Measurements from ENCODE around the gene LRRC4C. TPM values are rescaled to one million over a fixed set of nuclear protein-coding genes. Genes with fewer than 3 reads are reported as not detected.

The LRRC4C gene
- polyA plus RNA-seq, 4 donors: 1.4 to 1.6 TPM; not detected in 2

DNA sequence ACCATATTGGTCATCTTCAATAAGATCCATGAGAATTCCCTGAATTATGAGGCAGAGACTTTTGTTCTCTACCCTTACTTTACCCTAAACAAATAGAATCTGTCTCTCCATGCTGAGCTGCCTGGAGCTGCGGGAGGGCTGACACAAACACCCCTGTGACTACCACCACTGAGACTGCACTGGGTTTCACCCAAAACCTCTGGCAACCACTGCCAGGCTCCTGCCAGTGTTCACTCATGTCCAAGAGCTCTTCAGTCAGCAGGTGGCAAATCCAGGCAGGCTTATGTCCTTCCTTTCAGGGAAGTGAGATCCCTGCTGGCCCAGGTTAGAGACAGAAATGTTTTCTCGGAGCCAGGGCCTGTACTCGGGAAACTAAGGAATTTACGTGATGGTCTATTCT is 1105.3 kb downstream of the LRRC4C start:
- Histone ChIP-seq H3K9me3 (ENCODE audit: control insufficient read depth in 2 of 2, insufficient read depth in 1 of 2, low read depth in 1 of 2, low read length in 1 of 2) (no peaks in the 10 kb centered on the region), H3K27ac (ENCODE audit: low read depth in 1 of 3, low read length in 2 of 3) (no peak overlapping the region), H3K4me1 (ENCODE audit: control insufficient read depth in 3 of 3, insufficient read depth in 2 of 3, low read depth in 1 of 3, low read length in 2 of 3) (no peaks in the 10 kb centered on the region), H3K4me3 (ENCODE audit: low read depth in 1 of 3, low read length in 3 of 3) (no peak overlapping the region), H3K27me3 (ENCODE audit: control insufficient read depth in 3 of 3, insufficient read depth in 3 of 3, low read length in 3 of 3) (no peaks in the 10 kb centered on the region), H3K36me3 (ENCODE audit: control insufficient read depth in 3 of 3, insufficient read depth in 2 of 3, low read depth in 1 of 3, low read length in 3 of 3) (no peaks in the 10 kb centered on the region)
- DNase-seq (no peak), FAIRE-seq (no peak)
- WGBS, 3 donors: 76 to 92% (median 89%) methylated on average over 4 of the region's 4 CpGs

DNA sequence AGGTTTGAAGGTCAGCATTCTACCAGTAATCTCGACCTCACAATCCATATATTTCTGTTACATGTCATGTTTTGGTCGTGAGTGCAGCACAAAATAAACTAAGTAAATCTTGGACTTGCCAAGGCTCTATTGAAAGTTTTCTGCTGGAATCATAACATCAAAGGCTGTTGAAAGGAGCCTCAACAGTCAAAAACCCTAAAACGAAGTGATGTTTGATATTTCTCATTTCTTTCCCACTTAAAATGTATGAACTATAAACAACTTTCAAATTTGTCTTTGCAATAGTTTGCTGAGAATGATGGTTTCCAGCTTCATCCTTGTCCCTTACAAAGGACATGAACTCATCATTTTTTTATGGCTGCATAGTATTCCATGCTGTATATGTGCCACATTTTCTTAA is 1118.5 kb downstream of the LRRC4C start:
- 41 to 53% (median 50%) methylated on average over 3 of the region's 3 CpGs for WGBS, 3 donors
- H3K4me3 ChIP-seq (ENCODE audit: low read depth in 1 of 3, low read length in 3 of 3): no peak overlapping the region
- H3K27ac ChIP-seq (ENCODE audit: low read depth in 1 of 3, low read length in 2 of 3): no peak overlapping the region
- no peak for FAIRE-seq
- no peaks in the 10 kb centered on the region for H3K27me3 ChIP-seq (ENCODE audit: control insufficient read depth in 3 of 3, insufficient read depth in 3 of 3, low read length in 3 of 3)
- no peaks in the 10 kb centered on the region for H3K9me3 ChIP-seq (ENCODE audit: control insufficient read depth in 2 of 2, insufficient read depth in 1 of 2, low read depth in 1 of 2, low read length in 1 of 2)
- DNase-seq: no peak
- H3K36me3 ChIP-seq (ENCODE audit: control insufficient read depth in 3 of 3, insufficient read depth in 2 of 3, low read depth in 1 of 3, low read length in 3 of 3): no peaks in the 10 kb centered on the region
- no peaks in the 10 kb centered on the region for H3K4me1 ChIP-seq (ENCODE audit: control insufficient read depth in 3 of 3, insufficient read depth in 2 of 3, low read depth in 1 of 3, low read length in 2 of 3)

DNA sequence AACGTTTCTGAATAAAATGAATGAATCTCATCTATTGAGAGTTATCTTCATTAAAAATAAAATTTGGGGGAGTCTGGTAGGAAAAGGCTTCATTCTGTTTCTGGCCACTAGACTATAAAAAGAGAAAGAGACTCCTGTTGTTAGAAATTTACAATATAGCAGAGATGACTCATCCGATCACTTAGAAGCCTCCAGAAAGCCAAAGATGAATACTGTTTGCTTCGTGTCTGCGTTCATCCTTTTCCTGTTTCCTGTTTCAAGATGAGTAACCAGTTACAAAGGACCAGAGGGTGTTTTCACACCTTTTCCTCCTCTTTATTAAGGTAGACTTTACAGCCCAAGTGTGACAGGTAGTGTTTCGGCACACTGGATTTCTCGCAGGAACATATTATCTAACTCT is 1120.7 kb downstream of the LRRC4C start:
- Histone ChIP-seq H3K4me1 (ENCODE audit: control insufficient read depth in 3 of 3, insufficient read depth in 2 of 3, low read depth in 1 of 3, low read length in 2 of 3) (no peaks in the 10 kb centered on the region), H3K9me3 (ENCODE audit: control insufficient read depth in 2 of 2, insufficient read depth in 1 of 2, low read depth in 1 of 2, low read length in 1 of 2) (no peaks in the 10 kb centered on the region), H3K4me3 (ENCODE audit: low read depth in 1 of 3, low read length in 3 of 3) (no peak overlapping the region), H3K27ac (ENCODE audit: low read depth in 1 of 3, low read length in 2 of 3) (no peak overlapping the region), H3K27me3 (ENCODE audit: control insufficient read depth in 3 of 3, insufficient read depth in 3 of 3, low read length in 3 of 3) (no peaks in the 10 kb centered on the region), H3K36me3 (ENCODE audit: control insufficient read depth in 3 of 3, insufficient read depth in 2 of 3, low read depth in 1 of 3, low read length in 3 of 3) (no peaks in the 10 kb centered on the region)
- FAIRE-seq: no peak
- 48 to 56% (median 55%) methylated on average over 6 of the region's 6 CpGs for WGBS, 3 donors
- no peak for DNase-seq

DNA sequence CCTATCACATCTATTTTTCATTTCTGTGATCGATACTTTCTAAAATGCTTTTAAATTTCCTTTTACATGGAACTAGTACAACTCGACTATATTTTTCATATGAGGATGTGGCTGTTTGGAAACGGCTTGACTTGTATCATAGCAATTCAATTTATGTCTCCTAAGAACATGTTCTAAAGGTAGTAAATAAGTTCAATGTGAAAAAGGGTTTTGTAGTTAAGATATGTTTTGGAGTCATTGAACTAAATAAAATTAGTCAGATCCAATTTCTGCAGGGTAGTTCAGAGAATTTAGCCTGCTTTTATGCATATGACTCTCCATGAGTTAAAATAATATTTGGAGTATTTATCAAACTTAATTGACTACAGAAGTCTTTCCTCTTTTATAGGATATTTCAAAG is 1121.4 kb downstream of the LRRC4C start:
- no peak overlapping the region for H3K27ac ChIP-seq (ENCODE audit: low read depth in 1 of 3, low read length in 2 of 3)
- H3K4me3 ChIP-seq (ENCODE audit: low read depth in 1 of 3, low read length in 3 of 3): no peak overlapping the region
- H3K4me1 ChIP-seq (ENCODE audit: control insufficient read depth in 3 of 3, insufficient read depth in 2 of 3, low read depth in 1 of 3, low read length in 2 of 3): no peaks in the 10 kb centered on the region
- FAIRE-seq: no peak
- H3K36me3 ChIP-seq (ENCODE audit: control insufficient read depth in 3 of 3, insufficient read depth in 2 of 3, low read depth in 1 of 3, low read length in 3 of 3): no peaks in the 10 kb centered on the region
- H3K9me3 ChIP-seq (ENCODE audit: control insufficient read depth in 2 of 2, insufficient read depth in 1 of 2, low read depth in 1 of 2, low read length in 1 of 2): no peaks in the 10 kb centered on the region
- no peaks in the 10 kb centered on the region for H3K27me3 ChIP-seq (ENCODE audit: control insufficient read depth in 3 of 3, insufficient read depth in 3 of 3, low read length in 3 of 3)
- no peak for DNase-seq
- WGBS, 3 donors: 81 to 88% (median 87%) methylated on average over 3 of the region's 3 CpGs

DNA sequence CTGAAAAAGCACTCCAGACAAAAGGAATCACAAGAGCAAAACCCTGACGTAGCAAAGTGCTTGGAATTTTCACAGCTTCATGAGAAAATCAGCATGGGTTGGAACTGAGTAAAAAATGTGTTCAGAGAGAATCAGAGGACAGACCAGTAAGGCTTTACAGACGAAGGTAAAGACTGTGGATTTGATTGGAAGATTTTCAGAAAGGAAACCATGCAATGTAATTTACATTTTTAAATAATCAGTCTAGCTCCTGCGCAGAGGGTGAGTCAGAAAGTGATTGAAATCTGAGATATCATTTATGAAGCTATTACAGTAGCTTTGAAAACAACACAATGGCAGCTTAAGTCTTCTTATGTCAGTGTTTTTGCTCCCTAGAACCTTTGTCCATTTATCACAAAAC is 1122.3 kb downstream of the LRRC4C start:
- no peak overlapping the region for H3K27ac ChIP-seq (ENCODE audit: low read depth in 1 of 3, low read length in 2 of 3)
- FAIRE-seq (no peak), DNase-seq (no peak)
- H3K27me3 ChIP-seq (ENCODE audit: control insufficient read depth in 3 of 3, insufficient read depth in 3 of 3, low read length in 3 of 3): no peaks in the 10 kb centered on the region
- WGBS, 3 donors: 29 to 58% (median 32%) methylated on average over 3 of the region's 3 CpGs
- no peak overlapping the region for H3K4me3 ChIP-seq (ENCODE audit: low read depth in 1 of 3, low read length in 3 of 3)
- H3K9me3 ChIP-seq (ENCODE audit: control insufficient read depth in 2 of 2, insufficient read depth in 1 of 2, low read depth in 1 of 2, low read length in 1 of 2): no peaks in the 10 kb centered on the region
- no peaks in the 10 kb centered on the region for H3K36me3 ChIP-seq (ENCODE audit: control insufficient read depth in 3 of 3, insufficient read depth in 2 of 3, low read depth in 1 of 3, low read length in 3 of 3)
- H3K4me1 ChIP-seq (ENCODE audit: control insufficient read depth in 3 of 3, insufficient read depth in 2 of 3, low read depth in 1 of 3, low read length in 2 of 3): no peaks in the 10 kb centered on the region

DNA sequence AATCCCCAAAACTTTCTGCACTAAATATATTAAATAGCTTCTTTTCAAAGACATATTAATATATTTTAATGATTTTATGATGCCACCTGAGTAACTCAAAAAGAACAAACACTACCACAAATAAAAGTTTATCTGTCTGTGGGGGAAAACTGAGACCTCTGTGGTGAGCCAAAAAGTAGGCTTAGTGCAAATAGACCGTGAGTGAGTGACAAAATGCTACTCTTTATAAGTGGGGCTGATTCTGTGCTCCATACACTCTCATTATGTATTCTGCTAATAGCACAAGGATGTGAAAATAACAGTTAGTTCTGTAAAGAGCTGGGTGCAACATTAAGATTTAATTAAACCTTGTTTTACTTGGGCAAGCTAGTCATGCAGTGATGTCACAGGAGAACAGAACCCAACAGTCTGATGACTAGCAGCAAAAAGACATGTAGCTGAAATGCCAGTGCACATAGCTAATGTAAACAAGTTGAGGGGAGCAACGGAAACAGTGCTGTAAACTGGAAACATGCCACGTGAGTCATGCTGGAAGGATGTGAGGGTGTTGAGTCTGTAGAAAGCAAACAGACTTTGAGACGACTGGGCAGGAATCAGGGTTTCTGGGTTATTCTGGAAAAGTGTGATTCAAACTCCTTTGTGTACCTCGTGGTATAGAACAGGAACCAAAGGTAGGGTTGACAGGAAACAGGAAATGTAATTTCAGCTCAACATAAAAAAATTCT is 1130.4 kb downstream of the LRRC4C start:
- 2 to 12% (median 9%) methylated on average over 5 of the region's 5 CpGs for WGBS, 3 donors
- FAIRE-seq: no peak
- no peak overlapping the region for H3K4me3 ChIP-seq (ENCODE audit: low read depth in 1 of 3, low read length in 3 of 3)

DNA sequence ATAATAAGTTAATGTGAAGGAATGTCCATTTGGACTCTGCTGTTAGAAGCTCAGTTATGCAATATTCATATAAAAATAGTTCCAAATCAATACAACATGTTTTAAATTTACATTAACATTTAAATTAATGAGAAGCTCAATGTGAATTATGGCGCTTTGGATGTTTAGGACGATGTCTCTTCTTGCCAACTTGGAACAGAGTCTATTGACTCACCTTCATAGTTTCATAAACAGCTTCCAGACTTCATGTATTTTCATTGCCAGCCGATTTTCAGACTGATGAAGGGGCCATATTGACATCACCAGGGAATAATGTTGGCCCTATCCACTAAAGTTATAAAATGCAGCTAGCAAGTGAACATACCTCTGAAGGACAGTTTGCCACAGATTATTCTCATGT is 1136.2 kb downstream of the LRRC4C start:
- no peaks in the 10 kb centered on the region for H3K9me3 ChIP-seq (ENCODE audit: control insufficient read depth in 2 of 2, insufficient read depth in 1 of 2, low read depth in 1 of 2, low read length in 1 of 2)
- DNase-seq (no peak), FAIRE-seq (no peak)
- H3K27ac ChIP-seq (ENCODE audit: low read depth in 1 of 3, low read length in 2 of 3): no peak overlapping the region
- no peaks in the 10 kb centered on the region for H3K36me3 ChIP-seq (ENCODE audit: control insufficient read depth in 3 of 3, insufficient read depth in 2 of 3, low read depth in 1 of 3, low read length in 3 of 3)
- no peak overlapping the region for H3K4me3 ChIP-seq (ENCODE audit: low read depth in 1 of 3, low read length in 3 of 3)
- 75 to 88% (median 79%) methylated on average over 3 of the region's 3 CpGs for WGBS, 3 donors
- H3K27me3 ChIP-seq (ENCODE audit: control insufficient read depth in 3 of 3, insufficient read depth in 3 of 3, low read length in 3 of 3): no peaks in the 10 kb centered on the region
- H3K4me1 ChIP-seq (ENCODE audit: control insufficient read depth in 3 of 3, insufficient read depth in 2 of 3, low read depth in 1 of 3, low read length in 2 of 3): no peaks in the 10 kb centered on the region

More for the DNA sequence above, 1130.4 kb downstream of the LRRC4C start:
- Histone ChIP-seq H3K9me3 (ENCODE audit: control insufficient read depth in 2 of 2, insufficient read depth in 1 of 2, low read depth in 1 of 2, low read length in 1 of 2) (no peaks in the 10 kb centered on the region), H3K36me3 (ENCODE audit: control insufficient read depth in 3 of 3, insufficient read depth in 2 of 3, low read depth in 1 of 3, low read length in 3 of 3) (no peaks in the 10 kb centered on the region), H3K27ac (ENCODE audit: low read depth in 1 of 3, low read length in 2 of 3) (peak overlapping the region in 1 of 3 donors; percentile 57), H3K4me1 (ENCODE audit: control insufficient read depth in 3 of 3, insufficient read depth in 2 of 3, low read depth in 1 of 3, low read length in 2 of 3) (no peaks in the 10 kb centered on the region), H3K27me3 (ENCODE audit: control insufficient read depth in 3 of 3, insufficient read depth in 3 of 3, low read length in 3 of 3) (no peaks in the 10 kb centered on the region)
- DNase-seq: peak; percentile 39 to 84

DNA sequence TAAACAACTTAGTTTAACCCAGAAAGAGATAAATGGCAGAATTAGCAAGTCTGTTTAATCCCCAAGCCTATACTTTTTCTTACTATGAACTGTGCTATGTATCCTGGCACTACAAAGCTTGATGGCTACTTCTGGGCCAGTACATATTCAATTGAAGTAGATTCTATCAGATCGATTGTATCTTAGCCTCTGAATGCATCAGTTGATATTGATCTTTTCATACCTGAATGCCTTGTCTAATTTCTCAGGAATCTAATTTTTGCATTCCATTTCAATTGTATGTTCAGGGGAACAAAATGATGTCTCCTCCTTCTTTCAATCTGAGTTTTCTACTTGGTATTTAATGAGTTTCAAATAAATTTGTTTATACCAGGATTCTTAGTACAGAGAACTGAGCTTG is 1137.9 kb downstream of the LRRC4C start:
- H3K9me3 ChIP-seq (ENCODE audit: control insufficient read depth in 2 of 2, insufficient read depth in 1 of 2, low read depth in 1 of 2, low read length in 1 of 2): no peaks in the 10 kb centered on the region
- no peaks in the 10 kb centered on the region for H3K36me3 ChIP-seq (ENCODE audit: control insufficient read depth in 3 of 3, insufficient read depth in 2 of 3, low read depth in 1 of 3, low read length in 3 of 3)
- no peak for DNase-seq
- 74 to 89% (median 78%) methylated on average over 1 of the region's 1 CpG for WGBS, 3 donors
- H3K27ac ChIP-seq (ENCODE audit: low read depth in 1 of 3, low read length in 2 of 3): no peak overlapping the region
- H3K27me3 ChIP-seq (ENCODE audit: control insufficient read depth in 3 of 3, insufficient read depth in 3 of 3, low read length in 3 of 3): no peaks in the 10 kb centered on the region
- no peaks in the 10 kb centered on the region for H3K4me1 ChIP-seq (ENCODE audit: control insufficient read depth in 3 of 3, insufficient read depth in 2 of 3, low read depth in 1 of 3, low read length in 2 of 3)
- no peak overlapping the region for H3K4me3 ChIP-seq (ENCODE audit: low read depth in 1 of 3, low read length in 3 of 3)
- FAIRE-seq: no peak

DNA sequence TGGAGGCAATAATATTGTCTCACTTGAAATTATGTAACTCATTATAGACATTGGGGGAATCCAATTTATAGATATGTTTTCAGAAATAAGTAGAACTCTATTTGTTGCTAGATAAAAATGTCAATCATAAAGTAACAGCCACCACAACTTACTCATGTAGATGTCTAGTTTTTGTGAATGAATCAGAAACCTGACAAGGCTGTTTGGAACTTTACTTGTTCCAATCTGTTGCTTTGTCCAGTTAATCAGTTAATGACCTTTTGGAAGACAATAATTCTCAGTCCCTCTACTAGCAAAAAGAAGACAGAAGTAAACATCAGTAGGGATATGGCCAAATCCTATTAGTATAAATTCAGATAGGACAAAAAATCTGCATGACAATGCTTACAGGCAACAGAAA is 1143.3 kb downstream of the LRRC4C start:
- H3K27ac ChIP-seq (ENCODE audit: low read depth in 1 of 3, low read length in 2 of 3): no peak overlapping the region

More for the DNA sequence above, 1143.3 kb downstream of the LRRC4C start:
- Histone ChIP-seq H3K4me3 (ENCODE audit: low read depth in 1 of 3, low read length in 3 of 3) (no peak overlapping the region), H3K36me3 (ENCODE audit: control insufficient read depth in 3 of 3, insufficient read depth in 2 of 3, low read depth in 1 of 3, low read length in 3 of 3) (no peaks in the 10 kb centered on the region), H3K4me1 (ENCODE audit: control insufficient read depth in 3 of 3, insufficient read depth in 2 of 3, low read depth in 1 of 3, low read length in 2 of 3) (no peaks in the 10 kb centered on the region), H3K9me3 (ENCODE audit: control insufficient read depth in 2 of 2, insufficient read depth in 1 of 2, low read depth in 1 of 2, low read length in 1 of 2) (no peaks in the 10 kb centered on the region), H3K27me3 (ENCODE audit: control insufficient read depth in 3 of 3, insufficient read depth in 3 of 3, low read length in 3 of 3) (no peaks in the 10 kb centered on the region)
- DNase-seq (no peak), FAIRE-seq (no peak)

All from small intestine (tissue), 7 donors.